ENCODE data around the gene TTLL7. TPM values are rescaled to one million over a fixed set of nuclear protein-coding genes. Genes with fewer than 3 reads are reported as not detected.

The TTLL7 gene
- total and polyA plus RNA-seq, 9 donors, result 2.0 to 21.8 (median 2.8) TPM

- TF ChIP-seq EP300 (IDR thresholded peaks at IDR 0.05) (no peak), CTCF (IDR thresholded peaks at IDR 0.05) (no peak), POLR2A (IDR thresholded peaks at IDR 0.05) (no peak)
- Histone ChIP-seq H3K36me3 (no peaks in the 10 kb centered on the region), H3K27ac (no peak overlapping the region), H3K9me3 (no peaks in the 10 kb centered on the region), H3K4me1 (ENCODE audit: insufficient read depth) (no peaks in the 10 kb centered on the region), H3K27me3 (no peaks in the 10 kb centered on the region), H3K4me3 (no peak overlapping the region)
- 90 to 96% (median 92%) methylated on average over 3 of the region's 3 CpGs for WGBS, 3 donors
- no peak for DNase-seq
- intact Hi-C loops (cut with DNase I), result no loop called here
Observed at GRCh38 chr1:83849191-83850061, 149.5 kb downstream of the TTLL7 start.

GRCh38 chr1:83846138-83846537 lies 152.8 kb downstream of the TTLL7 start:
- no peak for DNase-seq
- WGBS, 3 donors, result 93 to 99% (median 96%) methylated on average over 1 of the region's 1 CpG
- intact Hi-C loops (cut with DNase I), result no loop called here

GRCh38 chr1:83845437-83846071 lies 153.4 kb downstream of the TTLL7 start:
- Histone ChIP-seq H3K4me3 (no peak overlapping the region), H3K4me1 (ENCODE audit: insufficient read depth) (no peaks in the 10 kb centered on the region), H3K27me3 (no peaks in the 10 kb centered on the region), H3K9me3 (no peaks in the 10 kb centered on the region), H3K36me3 (no peaks in the 10 kb centered on the region), H3K27ac (no peak overlapping the region)
- no peak for TF ChIP-seq CTCF (IDR thresholded peaks at IDR 0.05)
- intact Hi-C loops (cut with DNase I), result no loop called here
- DNase-seq, result no peak
- 86 to 91% (median 90%) methylated on average over 4 of the region's 4 CpGs for WGBS, 3 donors

More at GRCh38 chr1:83846138-83846537, 152.8 kb downstream of the TTLL7 start:
- TF ChIP-seq CTCF (IDR thresholded peaks at IDR 0.05) (no peak), EP300 (IDR thresholded peaks at IDR 0.05) (no peak), POLR2A (IDR thresholded peaks at IDR 0.05) (no peak)
- no peaks in the 10 kb centered on the region for H3K9me3 ChIP-seq
- H3K27me3 ChIP-seq, result no peaks in the 10 kb centered on the region
- H3K36me3 ChIP-seq, result no peaks in the 10 kb centered on the region
- H3K4me1 ChIP-seq (ENCODE audit: insufficient read depth), result no peaks in the 10 kb centered on the region
- no peak overlapping the region for H3K4me3 ChIP-seq
- no peak overlapping the region for H3K27ac ChIP-seq

GRCh38 chr1:83844546-83844945 lies 154.4 kb downstream of the TTLL7 start:
- intact Hi-C loops (cut with DNase I), result no loop called here
- 95 to 96% (median 96%) methylated on average over 3 of the region's 3 CpGs for WGBS, 3 donors
- TF ChIP-seq CTCF (IDR thresholded peaks at IDR 0.05) (no peak), EP300 (IDR thresholded peaks at IDR 0.05) (no peak), POLR2A (IDR thresholded peaks at IDR 0.05) (no peak)
- no peak for DNase-seq
- Histone ChIP-seq H3K4me3 (no peak overlapping the region), H3K36me3 (no peaks in the 10 kb centered on the region), H3K9me3 (no peaks in the 10 kb centered on the region), H3K27me3 (no peaks in the 10 kb centered on the region), H3K27ac (no peak overlapping the region), H3K4me1 (ENCODE audit: insufficient read depth) (no peaks in the 10 kb centered on the region)

Data from ovary (tissue), 9 donors.